DND-41 (cell line): ENCODE data around the gene ITGA7.

Source experiments
- ATAC-seq: fragments of 200-7000 bp; cut with Tn5 transposase; 3 replicates; pipeline ENCODE4 v1.9.1; 2021; ENCODE audit warnings: low read depth; ENCODE audit not compliant: insufficient read depth
- DNase-seq: peaks from one replicate; pipeline ENCODE4 v3.0.0-alpha.2; 2020
- H2AFZ ChIP-seq: 2 replicates; pipeline ENCODE4 v1.6.0; 2012; ENCODE audit warnings: low read depth, low read length
- H3K27ac ChIP-seq: 2 replicates; pipeline ENCODE4 v1.5.1; 2012; ENCODE audit warnings: low read length, inconsistent platforms
- H3K27me3 ChIP-seq: fragments of 200-600 bp; sonication (generic); 2 replicates; pipeline ENCODE4 v1.6.0; 2012; ENCODE audit warnings: low read length, mild to moderate bottlenecking, inconsistent platforms; ENCODE audit not compliant: insufficient read depth, poor library complexity
- H3K36me3 ChIP-seq: 2 replicates; pipeline ENCODE4 v1.5.1; 2012; ENCODE audit warnings: low read length, inconsistent platforms; ENCODE audit not compliant: insufficient read depth
- H3K4me1 ChIP-seq: 2 replicates; pipeline ENCODE4 v1.5.1; 2012; ENCODE audit warnings: mild to moderate bottlenecking, low read length; ENCODE audit not compliant: insufficient read depth
- H3K4me2 ChIP-seq: 2 replicates; pipeline ENCODE4 v1.6.0; 2012; ENCODE audit warnings: mild to moderate bottlenecking, moderate library complexity, low read length, inconsistent platforms; ENCODE audit not compliant: insufficient read depth
- H3K4me3 ChIP-seq, 2 experiments: fragments of 200-600 bp in 1 of 2; shearing (Covaris generic) in 1 of 2; 2 replicates each; pipeline ENCODE4 v1.5.1; 2012 to 2016; ENCODE audit warnings: inconsistent platforms in 2 of 2, low read length in 2 of 2, mild to moderate bottlenecking in 2 of 2, low read depth in 1 of 2, moderate library complexity in 1 of 2
- H3K79me2 ChIP-seq: 2 replicates; pipeline ENCODE4 v1.6.0; 2012; ENCODE audit warnings: low read length, inconsistent platforms; ENCODE audit not compliant: insufficient read depth
- H3K9ac ChIP-seq: 2 replicates; pipeline ENCODE4 v1.6.0; 2012; ENCODE audit warnings: low read depth, mild to moderate bottlenecking, inconsistent platforms, low read length, moderate library complexity
- H3K9me3 ChIP-seq: 2 replicates; pipeline ENCODE4 v1.5.1; 2012; ENCODE audit warnings: low read length, moderate library complexity, mild to moderate bottlenecking, inconsistent platforms; ENCODE audit not compliant: insufficient read depth, severe bottlenecking
- H4K20me1 ChIP-seq: 2 replicates; pipeline ENCODE4 v1.6.0; 2012; ENCODE audit warnings: low read length; ENCODE audit not compliant: insufficient read depth
- EZH2 ChIP-seq: IDR thresholded peaks from 3 replicates; pipeline ENCODE4 v1.6.1; 2012; ENCODE audit warnings: borderline replicate concordance, low read depth, mild to moderate bottlenecking, moderate library complexity, low read length, inconsistent platforms; ENCODE audit not compliant: severe bottlenecking
- TF ChIP-seq, protein P1 (sequence below): IDR thresholded peaks from 2 replicates; pipeline ENCODE4 v1.5.1; 2012; ENCODE audit warnings: borderline replicate concordance, low read length, moderate library complexity, mild to moderate bottlenecking; ENCODE audit not compliant: poor library complexity, severe bottlenecking; ENCODE audit errors: extremely low read depth

The ITGA7 gene

DNA sequence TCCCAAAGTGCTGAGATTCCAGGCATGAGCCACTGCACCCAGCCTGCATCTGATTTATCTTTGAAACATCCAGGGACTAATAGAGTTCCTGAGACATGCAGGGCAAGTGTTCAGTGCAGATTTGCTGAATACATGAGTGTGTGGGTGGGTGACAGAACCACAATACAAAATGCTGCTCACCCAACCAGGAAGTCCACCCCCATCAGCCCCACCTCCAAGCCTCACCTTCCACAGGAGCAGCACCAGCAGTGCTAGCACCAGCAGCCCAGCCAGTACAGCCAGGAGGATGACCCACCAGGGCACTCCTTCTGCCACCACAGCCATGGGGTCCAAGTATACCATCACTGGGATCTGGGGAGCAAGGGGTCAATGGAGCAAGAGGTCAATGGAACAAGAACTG, 20.0 kb downstream of the ITGA7 start:
- ATAC-seq (no peak), DNase-seq (no peak)
- no peaks in the 10 kb centered on the region for H3K4me1 ChIP-seq
- TF ChIP-seq EZH2 = no peak
- TF ChIP-seq, protein P1, sequence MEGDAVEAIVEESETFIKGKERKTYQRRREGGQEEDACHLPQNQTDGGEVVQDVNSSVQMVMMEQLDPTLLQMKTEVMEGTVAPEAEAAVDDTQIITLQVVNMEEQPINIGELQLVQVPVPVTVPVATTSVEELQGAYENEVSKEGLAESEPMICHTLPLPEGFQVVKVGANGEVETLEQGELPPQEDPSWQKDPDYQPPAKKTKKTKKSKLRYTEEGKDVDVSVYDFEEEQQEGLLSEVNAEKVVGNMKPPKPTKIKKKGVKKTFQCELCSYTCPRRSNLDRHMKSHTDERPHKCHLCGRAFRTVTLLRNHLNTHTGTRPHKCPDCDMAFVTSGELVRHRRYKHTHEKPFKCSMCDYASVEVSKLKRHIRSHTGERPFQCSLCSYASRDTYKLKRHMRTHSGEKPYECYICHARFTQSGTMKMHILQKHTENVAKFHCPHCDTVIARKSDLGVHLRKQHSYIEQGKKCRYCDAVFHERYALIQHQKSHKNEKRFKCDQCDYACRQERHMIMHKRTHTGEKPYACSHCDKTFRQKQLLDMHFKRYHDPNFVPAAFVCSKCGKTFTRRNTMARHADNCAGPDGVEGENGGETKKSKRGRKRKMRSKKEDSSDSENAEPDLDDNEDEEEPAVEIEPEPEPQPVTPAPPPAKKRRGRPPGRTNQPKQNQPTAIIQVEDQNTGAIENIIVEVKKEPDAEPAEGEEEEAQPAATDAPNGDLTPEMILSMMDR = no peak
- H3K27ac ChIP-seq = no peak overlapping the region
- H3K4me3 ChIP-seq = no peak overlapping the region
- H3K79me2 ChIP-seq = no peaks in the 10 kb centered on the region
- no peak overlapping the region for H3K4me2 ChIP-seq
- no peaks in the 10 kb centered on the region for H3K9me3 ChIP-seq
- H4K20me1 ChIP-seq = no peaks in the 10 kb centered on the region
- no peak overlapping the region for H2AFZ ChIP-seq
- peaks cover 3% of the 10 kb centered on the region for H3K27me3 ChIP-seq
- H3K9ac ChIP-seq = no peak overlapping the region
- H3K36me3 ChIP-seq = no peaks in the 10 kb centered on the region

GRCh38 chr12:55686366-55687010, 21.2 kb downstream of the ITGA7 start:
- Histone ChIP-seq H3K36me3 (no peaks in the 10 kb centered on the region), H3K9ac (no peak overlapping the region), H3K4me3 (no peak overlapping the region), H3K9me3 (no peaks in the 10 kb centered on the region), H2AFZ (no peak overlapping the region), H3K27ac (no peak overlapping the region), H3K4me1 (no peaks in the 10 kb centered on the region), H3K4me2 (no peak overlapping the region), H3K79me2 (no peaks in the 10 kb centered on the region), H4K20me1 (no peaks in the 10 kb centered on the region), H3K27me3 (peaks cover 6% of the 10 kb centered on the region)
- TF ChIP-seq EZH2 = no peak
- TF ChIP-seq, protein P1 = no peak
- ATAC-seq = no peak
- DNase-seq = no peak

DNA sequence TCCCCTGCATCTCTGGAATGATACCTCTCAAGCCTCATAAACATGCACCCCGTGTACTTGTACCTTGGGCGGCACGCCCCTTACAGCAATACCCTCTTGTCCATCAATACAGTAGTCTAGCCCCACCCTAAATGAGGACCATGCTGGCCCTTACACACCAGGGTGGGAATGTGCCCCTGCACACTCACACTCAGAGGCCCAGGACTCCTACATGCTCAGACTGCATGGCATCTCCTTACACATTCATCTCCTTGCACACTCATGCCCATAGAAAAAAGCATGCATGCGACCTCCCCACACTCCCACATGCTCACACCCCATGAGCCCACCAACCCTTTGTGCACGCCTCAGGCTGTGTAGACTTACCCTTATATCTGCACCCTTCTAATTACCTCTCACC, 22.0 kb downstream of the ITGA7 start:
- Histone ChIP-seq H3K9me3 (no peaks in the 10 kb centered on the region), H3K9ac (no peak overlapping the region), H3K27me3 (peaks cover 11% of the 10 kb centered on the region), H3K27ac (no peak overlapping the region), H2AFZ (no peak overlapping the region), H3K36me3 (no peaks in the 10 kb centered on the region), H4K20me1 (no peaks in the 10 kb centered on the region), H3K4me1 (no peaks in the 10 kb centered on the region), H3K4me2 (no peak overlapping the region), H3K79me2 (no peaks in the 10 kb centered on the region), H3K4me3 (no peak overlapping the region)
- no peak for ATAC-seq
- no peak for DNase-seq
- TF ChIP-seq EZH2 = no peak
- TF ChIP-seq, protein P1 = no peak
